GM19025 (cell line): ENCODE results near the gene SKA2.
A peak's percentile ranks its signal among the peaks of the same experiment; 100 is the strongest.
"Not testable (repeated sequence)": the region's sequence is repeated elsewhere in the genome, so short reads cannot be mapped to it uniquely, and the experiment has no call there.

ENCODE experiments used
- ATAC-seq: cut with Tn5 transposase; IDR thresholded peaks from one replicate; pipeline ENCODE4 v1.9.1; 2021; ENCODE audit warnings: mild to moderate bottlenecking, low read depth, moderate library complexity; ENCODE audit not compliant: unreplicated experiment

The SKA2 gene

GRCh38 chr17:59152925-59153324 lies 2.1 kb downstream of the SKA2 start:
- ATAC-seq, result no peak

DNA sequence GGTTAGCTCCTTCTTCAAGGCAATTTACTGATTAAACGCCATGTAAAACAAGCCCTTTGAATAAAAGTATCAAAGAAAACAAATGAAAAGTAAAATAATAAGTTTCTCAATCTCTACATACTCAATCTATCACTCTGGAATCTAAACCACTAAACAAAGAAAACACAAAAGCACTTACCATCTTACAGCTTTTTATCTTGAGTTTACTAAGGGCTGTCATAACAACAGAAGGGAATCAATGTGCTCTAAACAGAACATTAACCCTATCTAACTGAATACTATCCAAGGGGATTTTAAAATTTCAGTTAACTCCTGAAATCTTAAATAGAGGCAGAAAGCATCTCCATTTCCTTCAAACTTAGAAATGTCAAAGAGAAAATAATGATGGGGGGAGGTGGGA lies 3.4 kb downstream of the SKA2 start:
- ATAC-seq, result no peak

DNA sequence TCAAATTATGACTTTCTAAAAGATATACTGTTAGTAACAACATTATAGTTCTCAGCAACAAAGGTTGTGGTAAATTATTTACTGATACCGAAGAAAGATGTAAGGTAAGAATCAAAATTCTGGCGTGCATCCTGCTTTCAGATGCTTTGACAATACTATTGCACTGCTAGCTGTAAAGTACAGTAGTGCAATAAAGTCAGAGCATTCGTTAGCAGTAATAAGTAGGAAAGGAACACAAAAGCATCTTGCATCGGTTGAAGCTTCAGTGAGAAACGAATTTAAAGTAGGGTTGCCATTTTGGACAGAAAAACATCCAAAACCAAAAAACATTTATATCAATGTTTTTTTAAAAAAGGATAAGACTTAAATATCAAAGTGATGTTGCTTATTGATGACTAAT lies 4.0 kb downstream of the SKA2 start:
- no peak for ATAC-seq

GRCh38 chr17:59149841-59150511 lies 5.0 kb downstream of the SKA2 start:
- ATAC-seq, result no peak

- no peak for ATAC-seq
Measured at GRCh38 chr17:59149051-59149450, 5.9 kb downstream of the SKA2 start.

DNA sequence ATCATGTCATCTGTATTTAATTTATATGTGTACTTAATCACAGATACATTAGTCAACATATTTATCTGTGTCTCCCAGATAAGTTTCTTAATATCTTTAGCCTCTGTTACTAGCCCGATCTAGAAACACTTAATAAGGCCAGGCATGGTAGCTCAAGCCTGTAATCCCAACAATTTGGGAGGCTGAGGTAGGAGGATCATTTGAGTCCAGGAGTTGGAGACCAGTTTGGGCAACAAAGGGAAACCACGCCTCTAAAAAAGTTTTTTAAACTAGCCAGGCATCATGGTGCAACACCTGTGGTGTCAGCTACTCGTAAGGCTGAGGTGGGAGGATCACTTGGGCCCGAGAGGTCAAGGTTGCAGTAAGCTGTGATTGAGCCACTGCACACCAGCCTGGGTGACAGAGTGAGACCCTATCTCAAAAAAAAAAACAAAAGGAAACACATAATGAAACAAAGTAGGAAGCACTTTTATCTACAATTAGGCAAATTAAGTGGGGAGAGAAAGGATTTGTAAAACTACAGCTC lies 9.4 kb downstream of the SKA2 start:
- ATAC-seq, result no peak

DNA sequence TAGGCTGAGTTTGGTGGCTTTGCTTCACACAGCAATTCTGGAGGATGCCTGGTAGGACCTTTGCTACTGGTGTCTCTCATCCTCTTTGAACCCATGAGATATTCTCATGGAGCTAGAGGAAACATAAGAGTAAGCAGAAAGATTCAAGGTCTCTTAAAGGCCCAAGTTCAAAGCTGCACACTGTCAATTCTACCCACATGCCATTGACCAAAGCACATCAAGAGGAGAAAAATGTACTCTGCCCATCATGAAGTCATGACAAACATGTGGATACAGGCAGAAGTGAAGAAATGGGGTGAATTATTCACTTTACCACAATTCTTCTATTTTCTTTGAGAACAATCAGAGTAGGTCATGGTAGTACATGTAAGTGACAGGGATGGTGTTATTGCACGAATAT lies 13.1 kb downstream of the SKA2 start:
- ATAC-seq, result no peak

DNA sequence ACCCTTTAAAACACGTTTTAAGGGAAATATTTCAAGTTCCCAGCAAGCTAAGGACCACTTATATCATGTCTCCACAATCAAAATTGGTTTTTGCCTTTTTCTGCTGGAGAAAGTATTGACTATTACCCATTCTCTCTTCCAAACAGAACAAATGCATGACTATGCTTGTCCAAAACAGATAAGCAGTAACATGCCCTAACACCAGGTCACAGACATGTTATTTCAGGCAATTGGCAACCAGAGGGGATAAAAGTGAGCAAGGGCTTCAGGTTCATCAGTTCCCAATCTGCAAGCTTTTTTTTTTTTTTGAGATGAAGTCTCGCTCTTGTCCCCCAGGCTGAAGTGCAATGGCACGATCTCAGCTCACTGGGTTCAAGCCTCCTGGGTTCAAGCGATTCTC lies 15.0 kb downstream of the SKA2 start:
- ATAC-seq, result no peak

- not testable (repeated sequence) for ATAC-seq
Measured at GRCh38 chr17:59138339-59138738, 16.6 kb downstream of the SKA2 start.

- no peak for ATAC-seq
Measured at GRCh38 chr17:59131131-59131530, 23.9 kb downstream of the SKA2 start.

DNA sequence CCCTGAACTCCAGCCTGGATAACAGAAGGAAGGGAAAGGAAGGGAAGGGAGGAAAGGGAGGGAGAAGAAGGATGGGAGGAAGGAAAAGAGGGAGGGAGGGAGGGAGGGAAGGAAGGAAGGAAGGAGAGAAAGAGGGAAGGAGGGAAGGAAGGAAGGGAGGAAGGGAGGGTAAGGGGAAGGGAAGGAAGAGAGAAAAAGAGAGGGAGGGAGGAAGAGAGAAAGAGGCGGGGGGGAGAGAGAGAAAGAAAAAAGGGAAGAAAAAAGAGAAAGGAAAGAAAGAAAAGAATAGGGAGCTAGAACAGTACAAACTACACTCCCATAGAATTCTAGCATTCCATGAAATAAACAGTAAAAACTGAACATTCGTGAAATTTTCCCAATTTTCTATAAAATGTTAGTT lies 25.2 kb downstream of the SKA2 start:
- no peak for ATAC-seq

DNA sequence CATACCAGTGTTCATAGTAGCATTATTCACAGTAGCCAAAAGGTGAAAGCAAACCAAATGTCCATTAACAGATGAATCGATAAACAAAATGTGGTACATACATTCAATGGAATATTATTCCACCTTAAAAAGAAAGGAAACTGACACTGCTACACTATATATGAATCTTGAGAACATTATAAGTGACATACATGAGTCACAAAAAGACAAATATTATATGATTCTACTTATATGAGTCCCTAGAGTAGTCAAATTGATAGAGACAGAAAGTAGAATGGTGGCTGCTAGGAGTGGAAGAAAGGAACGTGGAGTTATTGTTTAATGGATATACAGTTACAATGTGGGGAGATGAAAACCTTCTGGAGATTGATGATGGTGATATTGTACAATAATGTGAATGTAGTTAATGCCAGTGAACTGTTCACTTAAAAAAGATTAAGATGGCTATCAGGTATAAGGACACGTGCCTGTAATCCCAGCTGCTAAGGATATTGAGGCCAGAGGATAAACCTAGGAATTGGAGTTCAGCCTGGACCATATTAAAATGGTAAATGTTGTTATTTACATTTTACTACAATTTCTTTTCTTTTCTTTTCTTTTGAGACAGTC lies 28.1 kb downstream of the SKA2 start:
- ATAC-seq, result no peak

DNA sequence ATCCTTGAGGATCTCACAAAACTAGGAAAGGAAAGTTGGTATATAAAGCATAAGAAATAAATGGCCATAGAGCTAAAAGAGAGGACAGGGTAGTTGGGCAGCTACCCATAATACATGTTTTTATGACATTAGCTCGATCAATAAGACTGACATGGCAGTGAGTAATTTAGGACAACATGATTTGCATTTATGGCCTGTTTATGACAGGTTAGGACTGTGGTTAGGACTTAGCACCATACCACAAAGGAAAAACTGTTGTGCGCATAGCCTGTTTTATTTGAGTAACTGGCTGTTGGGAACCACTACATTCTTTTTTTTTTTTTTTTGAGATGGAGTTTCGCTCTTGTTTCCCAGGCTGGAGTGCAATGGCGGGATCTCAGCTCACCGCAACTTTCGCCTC lies 30.3 kb downstream of the SKA2 start:
- ATAC-seq, result no peak

DNA sequence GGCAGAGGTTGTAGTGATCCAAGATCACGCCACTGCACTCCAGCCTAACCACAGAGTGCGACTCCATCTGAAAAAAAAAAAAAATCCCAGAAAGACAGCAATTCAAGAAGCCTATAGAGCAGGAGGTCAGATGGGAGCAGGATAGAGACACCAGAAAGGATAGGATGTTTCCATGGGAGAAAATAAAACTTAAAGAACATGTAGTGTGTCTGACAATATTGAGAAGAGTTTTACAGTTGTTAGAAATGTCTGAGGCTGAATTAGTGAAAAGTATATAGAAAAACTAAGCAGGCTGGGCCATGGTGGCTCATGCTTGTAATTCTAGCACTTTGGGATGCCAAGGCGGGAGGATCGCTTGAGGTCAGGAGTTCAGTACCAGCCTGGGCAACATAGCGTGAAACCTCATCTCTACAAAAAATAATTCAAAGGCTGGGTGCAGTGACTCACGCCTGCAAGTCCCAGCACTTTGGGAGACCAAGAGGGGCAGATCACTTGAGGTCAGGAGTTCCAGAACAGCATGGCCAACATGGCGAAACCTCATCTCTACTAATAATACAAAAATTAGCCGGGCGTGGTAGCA lies 33.0 kb downstream of the SKA2 start:
- ATAC-seq, result no peak

- no peak for ATAC-seq
Measured at GRCh38 chr17:59115474-59115873, 39.5 kb downstream of the SKA2 start.

DNA sequence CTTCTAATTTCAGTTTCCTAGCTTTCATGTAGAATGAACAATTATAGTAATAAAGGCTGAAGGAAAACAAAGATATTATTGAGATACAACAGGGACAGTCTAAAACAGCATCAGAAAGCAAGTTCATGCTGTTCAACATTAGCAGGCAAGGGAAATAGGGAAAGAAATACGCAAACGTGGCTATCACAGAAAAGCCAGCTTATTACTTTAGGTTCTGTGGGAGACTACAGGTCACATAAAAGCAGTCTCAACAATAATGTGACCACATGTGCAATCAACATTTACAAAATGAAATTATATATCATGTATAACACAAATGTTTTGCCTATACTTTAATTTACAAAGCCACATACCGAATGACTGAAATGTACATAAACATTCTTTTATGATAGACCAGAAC lies 43.4 kb downstream of the SKA2 start:
- ATAC-seq, result no peak

DNA sequence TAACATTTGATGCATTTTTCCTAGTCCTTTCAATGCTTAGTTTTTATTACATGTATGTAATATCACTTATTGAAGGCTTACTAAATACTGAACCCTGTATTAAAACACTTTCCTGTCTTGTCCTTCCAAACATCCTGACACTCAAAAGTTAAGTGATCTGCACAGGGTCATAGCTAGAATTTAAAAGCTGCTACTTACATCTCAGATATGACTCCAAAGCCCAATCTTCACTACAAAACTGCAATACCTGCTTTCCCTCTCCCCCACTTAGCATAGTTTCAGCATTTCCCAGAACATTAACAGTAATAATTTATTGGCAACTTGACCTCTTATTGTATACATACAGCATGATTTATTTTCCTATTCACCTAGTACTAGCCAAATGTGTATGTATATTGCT lies 44.0 kb downstream of the SKA2 start:
- ATAC-seq, result no peak

DNA sequence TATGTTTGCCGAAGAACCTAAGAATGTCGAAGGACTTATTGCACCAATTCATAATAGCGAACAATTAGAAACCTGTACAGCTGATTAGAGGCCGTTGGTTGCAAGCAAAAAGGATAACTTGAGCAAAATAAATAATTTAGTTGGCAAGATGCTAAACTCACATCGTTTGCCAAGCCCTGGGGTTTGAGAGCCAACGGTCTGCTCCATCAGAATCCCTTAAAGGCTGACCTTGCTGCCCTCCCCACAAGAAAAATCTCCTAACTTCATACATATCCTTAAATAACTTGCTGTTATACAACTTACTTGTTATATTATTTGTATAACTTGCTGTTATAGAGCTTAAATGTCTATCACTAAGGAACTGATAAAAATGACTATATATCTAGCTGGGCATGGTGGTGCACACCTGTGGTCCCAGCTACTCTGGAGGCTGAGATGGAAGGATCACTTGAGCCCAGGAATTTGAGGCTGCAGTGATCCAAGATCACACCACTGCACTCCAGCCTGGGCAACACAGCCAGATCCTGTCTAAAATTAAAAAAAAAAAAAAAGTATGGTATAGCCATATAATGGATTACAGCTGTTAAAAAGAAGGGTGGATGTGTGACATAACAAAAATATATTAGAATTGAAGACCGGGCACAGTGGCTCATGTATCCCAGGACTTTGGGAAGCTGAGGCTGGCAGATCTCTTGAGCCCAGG lies 46.4 kb downstream of the SKA2 start:
- no peak for ATAC-seq

DNA sequence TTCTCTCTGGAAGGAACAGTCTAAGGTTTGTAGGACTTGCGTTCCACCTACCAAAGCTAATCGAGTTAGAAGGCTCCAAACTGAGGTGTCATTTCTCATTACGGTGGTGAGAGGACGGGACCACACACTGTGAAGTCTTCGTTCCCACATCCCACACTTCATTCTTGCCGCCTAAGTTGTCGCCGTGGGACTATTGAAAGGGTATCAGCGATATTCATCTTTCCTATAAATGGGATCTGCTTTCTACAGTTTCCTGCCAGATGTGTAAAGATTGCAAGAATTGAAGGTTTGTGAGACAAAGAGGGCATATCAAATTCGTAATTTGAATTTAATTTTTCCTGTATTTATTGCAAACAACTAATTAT lies 47.7 kb downstream of the SKA2 start:
- ATAC-seq, result no peak

GRCh38 chr17:59106463-59107305 lies 48.3 kb downstream of the SKA2 start, which contains the start of gene TRIM37:
Gene TRIM37 (minus strand): TSS chr17:59106880. CDS start chr17:59106461, 419 bp downstream.
- ATAC-seq, result peak; percentile 94
